ENCODE data around the gene MAGI2.

MAGI2 gene

DNA sequence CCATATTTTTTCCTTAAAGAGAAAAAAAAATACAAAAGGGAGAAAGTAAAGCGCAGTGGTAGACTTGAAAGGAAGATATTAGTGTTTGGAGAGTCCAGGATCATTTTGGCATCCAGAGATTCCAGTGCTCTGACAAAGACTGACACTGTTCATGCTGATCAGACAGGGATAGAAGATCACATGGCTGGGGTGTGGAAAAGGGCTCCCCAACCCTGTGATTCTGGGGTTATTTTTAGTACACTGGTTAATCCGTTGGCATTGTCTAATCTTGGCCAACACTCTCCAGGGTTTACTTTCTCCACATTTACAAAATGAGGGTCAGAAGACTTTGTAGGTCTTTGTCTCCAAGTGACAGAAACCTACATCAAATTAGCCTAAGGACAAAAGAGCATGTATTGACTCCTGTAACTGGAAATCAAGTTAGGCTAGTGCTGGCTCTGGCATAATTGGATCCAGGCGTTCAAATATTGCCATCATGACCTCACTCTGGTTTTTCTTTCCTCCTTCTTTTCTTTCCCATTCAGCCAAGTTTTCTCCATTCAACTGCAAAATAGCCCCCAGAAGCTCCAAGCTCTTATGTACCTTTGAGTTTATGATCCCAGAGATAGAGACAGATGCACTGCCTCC is 1473.3 kb downstream of the MAGI2 start:
- FAIRE-seq (no peak), DNase-seq (ENCODE audit: low spot score) (no peak)

DNA sequence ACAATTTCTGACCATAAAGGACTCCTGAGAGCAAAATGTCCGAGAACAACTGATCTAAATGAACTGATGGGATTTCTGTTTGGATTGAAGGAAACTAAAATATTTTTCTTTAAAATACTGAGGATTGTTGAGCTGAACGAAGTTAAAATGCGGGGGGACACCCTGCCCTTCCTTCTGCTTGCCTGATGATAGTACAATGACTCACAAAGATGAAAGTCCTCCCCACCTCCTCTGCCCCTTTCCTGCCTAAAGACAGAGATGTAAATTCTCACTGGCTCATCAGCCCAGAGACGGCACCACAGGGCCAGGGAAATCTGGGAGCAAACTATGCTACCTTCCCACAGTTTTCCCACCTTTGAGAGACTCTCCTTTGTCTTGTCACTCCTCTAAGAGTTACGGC is 1474.2 kb downstream of the MAGI2 start:
- no peak for FAIRE-seq
- peak; percentile 39 for DNase-seq (ENCODE audit: low spot score)

- DNase-seq (ENCODE audit: low spot score) (no peak), FAIRE-seq (no peak)
These were observed 1477.6 kb downstream of the MAGI2 start for GRCh38 chr7:77975672-77976480.

- no peak for FAIRE-seq
- DNase-seq (ENCODE audit: low spot score): no peak
These were observed 1481.7 kb downstream of the MAGI2 start for GRCh38 chr7:77971726-77972125.

DNA sequence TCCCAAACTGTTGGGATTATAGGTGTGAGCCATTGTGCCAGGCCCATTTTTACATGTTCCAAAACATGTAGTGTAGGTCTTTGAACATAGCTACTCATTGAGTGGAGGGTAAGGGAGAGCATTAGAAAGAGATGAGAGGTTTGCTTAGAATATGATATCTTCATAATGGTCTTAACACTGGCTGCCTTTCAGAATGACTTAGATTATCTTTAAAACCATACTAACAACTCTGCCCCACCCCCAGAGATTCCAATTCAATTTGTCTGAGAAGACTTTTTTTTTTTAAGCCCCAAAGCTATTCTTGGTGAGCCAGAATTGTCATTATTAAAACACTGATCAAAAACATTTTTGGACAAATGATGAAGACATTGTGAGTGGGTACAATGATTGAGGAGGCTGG is 1486.0 kb downstream of the MAGI2 start:
- no peak for FAIRE-seq
- DNase-seq (ENCODE audit: low spot score): no peak

Measured in urothelium cell line (cell line).